Choroid plexus epithelial cell (primary cell): Measurements from ENCODE around the gene CNGA3.

Experiments used
- DNase-seq: peaks from one replicate; pipeline ENCODE4 v3.0.0-alpha.2; 2010; ENCODE audit warnings: low read depth
- H3K4me3 ChIP-seq: 2 replicates; pipeline ENCODE4 v1.5.1; 2011; ENCODE audit warnings: low read depth, mild to moderate bottlenecking, control low read depth, low read length, moderate library complexity
- CTCF ChIP-seq: conservative IDR thresholded peaks from 2 replicates; pipeline ENCODE4 v1.5.1; 2011; ENCODE audit warnings: low read depth, mild to moderate bottlenecking, control low read depth, inconsistent platforms, low read length, moderate library complexity

The CNGA3 gene

GRCh38 chr2:98347298-98348065 is 1.2 kb downstream of the CNGA3 start:
- no peak overlapping the region for H3K4me3 ChIP-seq
- no peak for TF ChIP-seq CTCF
- DNase-seq: no peak

DNA sequence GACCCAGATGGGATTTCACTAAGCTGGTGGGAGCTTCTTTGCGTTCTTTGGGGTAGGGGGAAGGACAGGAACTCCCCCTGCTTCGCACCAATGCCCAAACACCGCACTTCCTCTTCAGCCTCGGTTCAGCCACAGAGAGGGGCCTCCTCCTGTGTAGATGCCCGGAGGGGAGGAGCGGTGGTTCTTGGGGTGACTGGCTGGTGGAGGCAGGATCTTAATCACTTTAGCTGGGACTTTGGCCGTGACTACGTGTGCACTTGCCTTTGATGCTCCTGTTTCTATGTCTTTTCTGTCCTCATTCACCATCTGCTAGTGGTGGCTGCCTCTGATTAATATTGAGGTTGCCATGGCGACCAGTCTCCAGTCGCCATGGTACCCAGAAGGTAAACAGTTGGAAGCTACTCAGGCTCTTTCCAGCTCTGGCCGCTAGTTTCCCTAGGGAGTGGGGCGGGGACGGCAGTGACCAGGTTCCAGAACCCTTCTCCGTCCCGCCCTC is 1.9 kb downstream of the CNGA3 start:
- no peak overlapping the region for H3K4me3 ChIP-seq
- no peak for TF ChIP-seq CTCF
- no peak for DNase-seq

DNA sequence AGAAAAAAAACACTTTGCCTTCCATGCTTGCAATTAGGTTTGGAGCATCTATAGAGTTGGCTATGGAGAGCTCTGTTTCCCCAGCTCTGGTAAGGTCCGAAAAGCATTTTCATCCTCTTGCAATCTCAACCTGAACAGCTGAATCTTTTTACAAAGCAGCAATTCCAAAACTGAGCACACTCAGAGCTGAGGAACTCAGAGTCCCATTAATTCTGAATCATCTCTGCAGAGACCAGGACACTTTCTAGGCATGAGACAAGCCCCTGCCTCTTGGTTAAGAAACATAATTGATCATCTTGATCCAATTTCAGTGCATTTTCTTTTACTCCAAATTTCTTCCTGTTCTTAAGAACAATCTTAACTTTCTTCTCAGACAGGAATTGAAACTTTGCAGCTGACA is 4.2 kb downstream of the CNGA3 start:
- no peak for TF ChIP-seq CTCF
- no peak overlapping the region for H3K4me3 ChIP-seq
- no peak for DNase-seq

DNA sequence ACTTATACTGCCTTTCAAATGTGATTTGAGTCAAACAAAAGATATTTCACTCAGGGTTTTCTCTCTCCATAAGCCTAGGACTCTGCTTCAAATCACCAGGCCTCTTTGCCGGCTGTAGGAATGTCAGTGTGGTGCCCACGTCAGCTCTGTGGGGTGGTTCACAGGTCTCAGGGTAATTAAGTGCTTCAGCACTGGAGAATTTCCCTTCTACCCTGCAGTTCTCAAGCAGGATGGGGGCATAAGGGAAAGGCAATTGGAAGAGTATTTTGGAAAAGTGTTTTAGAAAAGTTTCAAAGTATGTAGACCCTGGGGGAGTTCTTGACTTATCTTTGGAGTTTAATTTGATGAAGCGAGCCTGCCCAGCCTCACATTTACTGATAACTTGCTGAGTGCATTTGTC is 9.6 kb downstream of the CNGA3 start:
- no peak overlapping the region for H3K4me3 ChIP-seq
- DNase-seq: no peak
- TF ChIP-seq CTCF: no peak

GRCh38 chr2:98356729-98357128 is 10.5 kb downstream of the CNGA3 start:
- DNase-seq: no peak
- no peak overlapping the region for H3K4me3 ChIP-seq
- TF ChIP-seq CTCF: no peak

GRCh38 chr2:98357849-98358248 is 11.6 kb downstream of the CNGA3 start:
- TF ChIP-seq CTCF: no peak
- DNase-seq: no peak
- no peak overlapping the region for H3K4me3 ChIP-seq

- TF ChIP-seq CTCF: no peak
These were observed 13.7 kb downstream of the CNGA3 start for GRCh38 chr2:98359986-98360385.

More at GRCh38 chr2:98359986-98360385, 13.7 kb downstream of the CNGA3 start:
- DNase-seq: no peak
- H3K4me3 ChIP-seq: no peak overlapping the region
